Calu3 (cell line): ENCODE data around the gene NRIP3. TPM values are rescaled to one million over a fixed set of nuclear protein-coding genes. Genes with fewer than 3 reads are reported as not detected.

Experiments
- BruUV-seq: library from RNA; stranded (reverse); fragments of 400-500 nt; replicated peaks from 2 replicates; lab custom pipeline; 2021; lab: Mats Ljungman, UMichigan
- CTCF ChIA-PET: fragments of 300-600 bp; sonication (Branson Sonifier 250); formaldehyde crosslinking; loops from one replicate; lab custom pipeline; 2022; ENCODE audit warnings: antibody characterized with exemption; lab: Charles Lee
- DNase-seq: peaks from one replicate; pipeline ENCODE4 v3.0.0; 2022
- H3K27ac Mint-ChIP-seq: one replicate; pipeline ENCODE4 v1.8.0; 2022; ENCODE audit warnings: mixed read lengths; ENCODE audit not compliant: unreplicated experiment
- H3K27me3 Mint-ChIP-seq: one replicate; pipeline ENCODE4 v1.8.0; 2022; ENCODE audit warnings: mixed read lengths; ENCODE audit not compliant: unreplicated experiment
- H3K36me3 Mint-ChIP-seq: one replicate; pipeline ENCODE4 v1.8.0; 2022; ENCODE audit warnings: mild to moderate bottlenecking, moderate library complexity, mixed read lengths; ENCODE audit not compliant: insufficient read depth, unreplicated experiment
- H3K4me1 Mint-ChIP-seq: one replicate; pipeline ENCODE4 v1.8.0; 2022; ENCODE audit warnings: mild to moderate bottlenecking, low read depth, mixed read lengths; ENCODE audit not compliant: unreplicated experiment
- H3K4me3 Mint-ChIP-seq: one replicate; pipeline ENCODE4 v1.8.0; 2022; ENCODE audit warnings: mild to moderate bottlenecking, low read depth, moderate library complexity, mixed read lengths; ENCODE audit not compliant: unreplicated experiment
- H3K9me3 Mint-ChIP-seq: one replicate; pipeline ENCODE4 v1.8.0; 2022; ENCODE audit warnings: low read depth, mixed read lengths; ENCODE audit not compliant: unreplicated experiment
- CTCF ChIP-seq: fragments of 200-600 bp; IDR thresholded peaks from one replicate; pipeline ENCODE4 v1.8.0; 2022; ENCODE audit warnings: antibody characterized with exemption; ENCODE audit not compliant: unreplicated experiment
- intact Hi-C: fragments of 100-400 bp; cut with micrococcal nuclease; formaldehyde crosslinking; loops from one replicate; pipeline ENCODE4 v1.10.0; 2022; ENCODE audit not compliant: unreplicated experiment
- total RNA-seq: library from RNA; stranded (reverse); gene quantifications from 2 replicates; pipeline ENCODE4 v1.2.3, GENCODE V29; 2022

The NRIP3 gene
- total RNA-seq, 1 experiment from 2014 or later: 0.83 TPM

GRCh38 chr11:9039863-9040262, 36.1 kb upstream of the NRIP3 start:
- Mint-ChIP-seq H3K9me3 (no peaks in the 10 kb centered on the region), H3K4me1 (no peaks in the 10 kb centered on the region), H3K4me3 (no peak overlapping the region), H3K27me3 (peaks cover 9% of the 10 kb centered on the region), H3K36me3 (no peaks in the 10 kb centered on the region), H3K27ac (no peak overlapping the region)
- intact Hi-C loops: no loop called here
- no peak for DNase-seq
- CTCF ChIA-PET: interaction anchor here (0.5 to 1.2 kb wide), 2 partner anchors 25 to 859 kb away, joined by 5 read pairs; no protein-coding TSS in a partner anchor
- no peak for TF ChIP-seq CTCF
- no TSS peak for BruUV-seq

- H3K27ac Mint-ChIP-seq: no peak overlapping the region
- H3K9me3 Mint-ChIP-seq: no peaks in the 10 kb centered on the region
- peak; percentile 23 for DNase-seq
- H3K27me3 Mint-ChIP-seq: peaks cover 8% of the 10 kb centered on the region
- TF ChIP-seq CTCF: no peak
- intact Hi-C loops: no loop called here
- BruUV-seq: no TSS peak
- no peaks in the 10 kb centered on the region for H3K36me3 Mint-ChIP-seq
- CTCF ChIA-PET: interaction anchor here (0.5 to 1.2 kb wide), 3 partner anchors 24 to 860 kb away, joined by 4 to 5 read pairs (median 5); no protein-coding TSS in a partner anchor
- no peak overlapping the region for H3K4me3 Mint-ChIP-seq
- H3K4me1 Mint-ChIP-seq: no peaks in the 10 kb centered on the region
Observed at GRCh38 chr11:9039198-9039597, 35.4 kb upstream of the NRIP3 start.

- H3K9me3 Mint-ChIP-seq: no peaks in the 10 kb centered on the region
- H3K27ac Mint-ChIP-seq: no peak overlapping the region
- DNase-seq: no peak
- H3K27me3 Mint-ChIP-seq: peaks cover 12% of the 10 kb centered on the region
- no peaks in the 10 kb centered on the region for H3K36me3 Mint-ChIP-seq
- intact Hi-C loops: no loop called here
- no TSS peak for BruUV-seq
- TF ChIP-seq CTCF: no peak
- CTCF ChIA-PET: interaction anchor here (1.2 kb wide), 1 partner anchor 99 kb away, joined by 4 read pairs; no protein-coding TSS in a partner anchor
- H3K4me1 Mint-ChIP-seq: no peaks in the 10 kb centered on the region
- no peak overlapping the region for H3K4me3 Mint-ChIP-seq
Observed at GRCh38 chr11:9038541-9038940, 34.7 kb upstream of the NRIP3 start.

- H3K27me3 Mint-ChIP-seq: peaks cover 13% of the 10 kb centered on the region
- H3K27ac Mint-ChIP-seq: no peak overlapping the region
- CTCF ChIA-PET: no interaction called here
- H3K36me3 Mint-ChIP-seq: no peaks in the 10 kb centered on the region
- no peak for TF ChIP-seq CTCF
- intact Hi-C loops: no loop called here
- no peaks in the 10 kb centered on the region for H3K9me3 Mint-ChIP-seq
- no TSS peak for BruUV-seq
- H3K4me3 Mint-ChIP-seq: no peak overlapping the region
- DNase-seq: no peak
- H3K4me1 Mint-ChIP-seq: no peaks in the 10 kb centered on the region
Observed at GRCh38 chr11:9037963-9038362, 34.2 kb upstream of the NRIP3 start.
